ENCODE data around the gene IER3. TPM values are rescaled to one million over a fixed set of nuclear protein-coding genes. Genes with fewer than 3 reads are reported as not detected.

The IER3 gene
- total and polyA plus RNA-seq, 2 of the 13 experiments (the other 11 are each of a cell fraction or from before 2014, with no cell fraction given), result 51.1 to 131 TPM

DNA sequence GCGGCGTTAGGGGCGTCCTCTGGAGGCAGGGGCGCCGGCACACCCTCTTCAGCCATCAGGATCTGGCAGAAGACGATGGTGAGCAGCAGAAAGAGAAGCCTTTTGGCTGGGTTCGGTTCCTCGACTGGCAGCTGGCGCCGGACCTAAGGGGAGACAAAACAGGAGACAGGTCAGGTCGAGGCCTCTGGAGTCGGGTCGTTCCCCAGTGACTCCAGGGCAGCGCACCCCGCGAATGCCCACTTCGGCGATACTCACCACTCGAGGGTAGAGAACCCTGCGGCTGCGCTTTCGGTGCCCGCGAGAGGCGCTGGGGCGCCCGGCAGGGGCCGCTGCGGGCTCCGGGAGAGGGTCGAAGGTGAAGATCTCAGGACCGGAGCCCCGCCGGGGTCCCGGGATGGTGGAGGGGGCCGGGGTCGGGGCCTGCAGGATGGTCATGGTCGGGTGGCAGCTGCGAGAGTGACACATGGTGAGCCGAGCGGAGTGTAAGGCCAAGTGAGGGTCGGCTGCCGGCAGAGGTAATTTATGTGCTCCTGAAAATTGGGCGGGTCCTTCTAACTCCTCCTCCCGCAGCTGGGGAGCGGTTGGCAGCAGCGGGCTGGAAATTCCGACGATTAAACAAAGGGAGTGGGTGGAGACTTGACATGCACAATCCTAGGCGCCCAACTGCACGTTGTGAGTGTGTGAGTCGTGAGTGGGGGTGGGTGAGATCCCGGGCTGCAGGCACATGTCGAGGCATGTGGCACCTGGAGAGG lies at the start of gene IER3 (continued):
- TF ChIP-seq, protein P1, sequence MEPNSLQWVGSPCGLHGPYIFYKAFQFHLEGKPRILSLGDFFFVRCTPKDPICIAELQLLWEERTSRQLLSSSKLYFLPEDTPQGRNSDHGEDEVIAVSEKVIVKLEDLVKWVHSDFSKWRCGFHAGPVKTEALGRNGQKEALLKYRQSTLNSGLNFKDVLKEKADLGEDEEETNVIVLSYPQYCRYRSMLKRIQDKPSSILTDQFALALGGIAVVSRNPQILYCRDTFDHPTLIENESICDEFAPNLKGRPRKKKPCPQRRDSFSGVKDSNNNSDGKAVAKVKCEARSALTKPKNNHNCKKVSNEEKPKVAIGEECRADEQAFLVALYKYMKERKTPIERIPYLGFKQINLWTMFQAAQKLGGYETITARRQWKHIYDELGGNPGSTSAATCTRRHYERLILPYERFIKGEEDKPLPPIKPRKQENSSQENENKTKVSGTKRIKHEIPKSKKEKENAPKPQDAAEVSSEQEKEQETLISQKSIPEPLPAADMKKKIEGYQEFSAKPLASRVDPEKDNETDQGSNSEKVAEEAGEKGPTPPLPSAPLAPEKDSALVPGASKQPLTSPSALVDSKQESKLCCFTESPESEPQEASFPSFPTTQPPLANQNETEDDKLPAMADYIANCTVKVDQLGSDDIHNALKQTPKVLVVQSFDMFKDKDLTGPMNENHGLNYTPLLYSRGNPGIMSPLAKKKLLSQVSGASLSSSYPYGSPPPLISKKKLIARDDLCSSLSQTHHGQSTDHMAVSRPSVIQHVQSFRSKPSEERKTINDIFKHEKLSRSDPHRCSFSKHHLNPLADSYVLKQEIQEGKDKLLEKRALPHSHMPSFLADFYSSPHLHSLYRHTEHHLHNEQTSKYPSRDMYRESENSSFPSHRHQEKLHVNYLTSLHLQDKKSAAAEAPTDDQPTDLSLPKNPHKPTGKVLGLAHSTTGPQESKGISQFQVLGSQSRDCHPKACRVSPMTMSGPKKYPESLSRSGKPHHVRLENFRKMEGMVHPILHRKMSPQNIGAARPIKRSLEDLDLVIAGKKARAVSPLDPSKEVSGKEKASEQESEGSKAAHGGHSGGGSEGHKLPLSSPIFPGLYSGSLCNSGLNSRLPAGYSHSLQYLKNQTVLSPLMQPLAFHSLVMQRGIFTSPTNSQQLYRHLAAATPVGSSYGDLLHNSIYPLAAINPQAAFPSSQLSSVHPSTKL (CRISPR knock-in tag; IDR thresholded peaks at IDR 0.05), result no peak; the same call in none of the 2 replicates
- TF ChIP-seq ZNF367 (CRISPR knock-in tag; IDR thresholded peaks at IDR 0.05; ENCODE audit: borderline replicate concordance), result peak; percentile 70; the same call in 1 of the 2 replicates
- no peak for TF ChIP-seq CEBPG (CRISPR knock-in tag; IDR thresholded peaks at IDR 0.05)
- peak; percentile 72 for TF ChIP-seq SPEN (CRISPR knock-in tag; IDR thresholded peaks at IDR 0.05; ENCODE audit: low read depth)
- TF ChIP-seq ZNF614 (CRISPR knock-in tag; IDR thresholded peaks at IDR 0.05; ENCODE audit: borderline replicate concordance), result peak; percentile 88; the same call in 1 of the 2 replicates
- TF ChIP-seq ZNF260 (CRISPR knock-in tag; IDR thresholded peaks at IDR 0.05; ENCODE audit: borderline replicate concordance, low read depth), result no peak
- TF ChIP-seq, protein P2, sequence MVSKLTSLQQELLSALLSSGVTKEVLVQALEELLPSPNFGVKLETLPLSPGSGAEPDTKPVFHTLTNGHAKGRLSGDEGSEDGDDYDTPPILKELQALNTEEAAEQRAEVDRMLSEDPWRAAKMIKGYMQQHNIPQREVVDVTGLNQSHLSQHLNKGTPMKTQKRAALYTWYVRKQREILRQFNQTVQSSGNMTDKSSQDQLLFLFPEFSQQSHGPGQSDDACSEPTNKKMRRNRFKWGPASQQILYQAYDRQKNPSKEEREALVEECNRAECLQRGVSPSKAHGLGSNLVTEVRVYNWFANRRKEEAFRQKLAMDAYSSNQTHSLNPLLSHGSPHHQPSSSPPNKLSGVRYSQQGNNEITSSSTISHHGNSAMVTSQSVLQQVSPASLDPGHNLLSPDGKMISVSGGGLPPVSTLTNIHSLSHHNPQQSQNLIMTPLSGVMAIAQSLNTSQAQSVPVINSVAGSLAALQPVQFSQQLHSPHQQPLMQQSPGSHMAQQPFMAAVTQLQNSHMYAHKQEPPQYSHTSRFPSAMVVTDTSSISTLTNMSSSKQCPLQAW (CRISPR knock-in tag; IDR thresholded peaks at IDR 0.05), result peak; percentile 24; the same call in 1 of the 2 replicates
- TF ChIP-seq JUND (CRISPR knock-in tag; IDR thresholded peaks at IDR 0.05), result no peak
- TF ChIP-seq RBFOX2 (IDR thresholded peaks at IDR 0.05; ENCODE audit: low read depth, low read length), result peak; percentile 100
- TF ChIP-seq TEAD2 (CRISPR knock-in tag; IDR thresholded peaks at IDR 0.05), result no peak
- TF ChIP-seq REL (CRISPR knock-in tag; conservative IDR thresholded peaks at IDR 0.05), result peak; percentile 86
- TF ChIP-seq, protein P3, sequence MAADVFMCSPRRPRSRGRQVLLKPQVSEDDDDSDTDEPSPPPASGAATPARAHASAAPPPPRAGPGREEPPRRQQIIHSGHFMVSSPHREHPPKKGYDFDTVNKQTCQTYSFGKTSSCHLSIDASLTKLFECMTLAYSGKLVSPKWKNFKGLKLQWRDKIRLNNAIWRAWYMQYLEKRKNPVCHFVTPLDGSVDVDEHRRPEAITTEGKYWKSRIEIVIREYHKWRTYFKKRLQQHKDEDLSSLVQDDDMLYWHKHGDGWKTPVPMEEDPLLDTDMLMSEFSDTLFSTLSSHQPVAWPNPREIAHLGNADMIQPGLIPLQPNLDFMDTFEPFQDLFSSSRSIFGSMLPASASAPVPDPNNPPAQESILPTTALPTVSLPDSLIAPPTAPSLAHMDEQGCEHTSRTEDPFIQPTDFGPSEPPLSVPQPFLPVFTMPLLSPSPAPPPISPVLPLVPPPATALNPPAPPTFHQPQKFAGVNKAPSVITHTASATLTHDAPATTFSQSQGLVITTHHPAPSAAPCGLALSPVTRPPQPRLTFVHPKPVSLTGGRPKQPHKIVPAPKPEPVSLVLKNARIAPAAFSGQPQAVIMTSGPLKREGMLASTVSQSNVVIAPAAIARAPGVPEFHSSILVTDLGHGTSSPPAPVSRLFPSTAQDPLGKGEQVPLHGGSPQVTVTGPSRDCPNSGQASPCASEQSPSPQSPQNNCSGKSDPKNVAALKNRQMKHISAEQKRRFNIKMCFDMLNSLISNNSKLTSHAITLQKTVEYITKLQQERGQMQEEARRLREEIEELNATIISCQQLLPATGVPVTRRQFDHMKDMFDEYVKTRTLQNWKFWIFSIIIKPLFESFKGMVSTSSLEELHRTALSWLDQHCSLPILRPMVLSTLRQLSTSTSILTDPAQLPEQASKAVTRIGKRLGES (CRISPR knock-in tag; IDR thresholded peaks at IDR 0.05; ENCODE audit: borderline replicate concordance), result no peak; the same call in 1 of the 2 replicates
- TF ChIP-seq NFKB2 (CRISPR knock-in tag; IDR thresholded peaks at IDR 0.05; ENCODE audit: borderline replicate concordance), result peak; percentile 98
- peak; percentile 57; the same call in 1 of the 2 replicates for TF ChIP-seq ZNF782 (CRISPR knock-in tag; IDR thresholded peaks at IDR 0.05; ENCODE audit: borderline replicate concordance)
- TF ChIP-seq, protein P4, sequence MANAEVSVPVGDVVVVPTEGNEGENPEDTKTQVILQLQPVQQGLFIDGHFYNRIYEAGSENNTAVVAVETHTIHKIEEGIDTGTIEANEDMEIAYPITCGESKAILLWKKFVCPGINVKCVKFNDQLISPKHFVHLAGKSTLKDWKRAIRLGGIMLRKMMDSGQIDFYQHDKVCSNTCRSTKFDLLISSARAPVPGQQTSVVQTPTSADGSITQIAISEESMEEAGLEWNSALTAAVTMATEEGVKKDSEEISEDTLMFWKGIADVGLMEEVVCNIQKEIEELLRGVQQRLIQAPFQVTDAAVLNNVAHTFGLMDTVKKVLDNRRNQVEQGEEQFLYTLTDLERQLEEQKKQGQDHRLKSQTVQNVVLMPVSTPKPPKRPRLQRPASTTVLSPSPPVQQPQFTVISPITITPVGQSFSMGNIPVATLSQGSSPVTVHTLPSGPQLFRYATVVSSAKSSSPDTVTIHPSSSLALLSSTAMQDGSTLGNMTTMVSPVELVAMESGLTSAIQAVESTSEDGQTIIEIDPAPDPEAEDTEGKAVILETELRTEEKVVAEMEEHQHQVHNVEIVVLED (CRISPR knock-in tag; IDR thresholded peaks at IDR 0.05; ENCODE audit: borderline replicate concordance), result peak; percentile 32; the same call in 1 of the 2 replicates
